NCI-H524 (cell line): ENCODE measurements around the gene PSEN2.
"Not testable (repeated sequence)": the region's sequence is repeated elsewhere in the genome, so short reads cannot be mapped to it uniquely, and the experiment has no call there.

Experiments used
- DNase-seq, 2 experiments: peaks; one replicate each; lab custom pipeline; 2025; lab: John Stamatoyannopoulos, UW

PSEN2 gene

GRCh38 chr1:226916497-226916896, 46.1 kb downstream of the PSEN2 start:
- no peak for DNase-seq

DNA sequence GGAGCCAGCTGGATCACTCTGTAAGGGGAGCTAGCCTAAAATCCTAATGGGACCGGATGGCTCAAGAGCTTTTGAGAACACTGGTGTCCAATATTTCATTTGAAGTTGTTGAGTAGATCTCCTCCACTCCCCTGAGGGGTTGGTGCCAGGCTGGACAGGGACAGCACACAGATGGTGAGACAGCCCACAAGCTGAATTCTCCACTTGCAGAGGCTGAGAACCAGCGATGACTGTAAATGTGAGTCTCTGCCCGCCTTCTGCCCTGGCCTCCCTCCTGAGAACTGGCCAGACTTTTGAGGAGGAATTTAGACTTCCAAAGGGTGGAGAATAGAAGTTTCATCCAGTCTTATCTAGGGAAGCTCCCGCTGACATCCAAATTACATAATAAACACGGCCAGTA, 49.2 kb downstream of the PSEN2 start:
- no peak for DNase-seq

DNA sequence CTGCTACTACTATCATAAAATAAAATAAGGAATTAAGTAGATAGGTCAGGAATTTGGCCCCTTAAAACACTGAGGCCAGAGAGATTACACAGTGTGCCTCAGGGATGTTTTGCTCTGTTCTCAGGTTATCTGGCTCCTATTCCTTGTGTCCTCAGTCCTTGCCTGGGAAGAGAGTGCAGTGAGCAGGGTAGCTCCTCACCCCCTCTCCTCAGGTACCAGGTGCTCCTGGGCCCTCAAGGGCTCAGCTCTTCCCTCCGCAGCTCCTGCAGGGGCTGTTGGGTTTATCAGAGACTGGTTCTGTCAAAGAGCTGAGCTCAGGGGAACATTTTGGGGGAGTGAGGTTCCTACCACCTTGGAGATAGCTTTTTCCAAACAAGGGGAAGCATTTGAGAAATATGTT, 49.6 kb downstream of the PSEN2 start:
- no peak for DNase-seq

GRCh38 chr1:226920446-226920894, 50.1 kb downstream of the PSEN2 start:
- DNase-seq, result no peak

DNA sequence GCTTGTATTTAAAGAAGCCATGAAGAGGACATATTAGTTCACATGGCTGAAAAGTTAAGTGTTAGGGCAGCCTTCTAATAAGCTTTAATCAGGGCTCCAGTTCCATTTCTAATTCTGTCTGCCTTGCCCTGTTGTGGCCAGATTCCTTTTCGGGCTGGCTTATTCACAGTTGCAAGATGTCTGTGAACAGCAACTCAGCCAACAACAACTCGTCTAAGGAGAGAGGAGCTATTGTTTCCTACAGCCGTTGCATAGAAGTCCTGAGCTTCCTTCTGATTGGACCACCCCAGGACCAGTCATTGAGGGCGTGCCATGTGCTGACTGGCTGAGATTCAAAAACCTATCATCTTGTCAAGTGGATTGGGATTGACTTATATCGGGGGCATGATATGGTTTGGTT, 51.1 kb downstream of the PSEN2 start:
- no peak for DNase-seq

GRCh38 chr1:226929260-226930111, 59.1 kb downstream of the PSEN2 start:
- DNase-seq, result not testable (repeated sequence)

GRCh38 chr1:226934483-226935237, 64.2 kb downstream of the PSEN2 start:
- DNase-seq, result no peak

DNA sequence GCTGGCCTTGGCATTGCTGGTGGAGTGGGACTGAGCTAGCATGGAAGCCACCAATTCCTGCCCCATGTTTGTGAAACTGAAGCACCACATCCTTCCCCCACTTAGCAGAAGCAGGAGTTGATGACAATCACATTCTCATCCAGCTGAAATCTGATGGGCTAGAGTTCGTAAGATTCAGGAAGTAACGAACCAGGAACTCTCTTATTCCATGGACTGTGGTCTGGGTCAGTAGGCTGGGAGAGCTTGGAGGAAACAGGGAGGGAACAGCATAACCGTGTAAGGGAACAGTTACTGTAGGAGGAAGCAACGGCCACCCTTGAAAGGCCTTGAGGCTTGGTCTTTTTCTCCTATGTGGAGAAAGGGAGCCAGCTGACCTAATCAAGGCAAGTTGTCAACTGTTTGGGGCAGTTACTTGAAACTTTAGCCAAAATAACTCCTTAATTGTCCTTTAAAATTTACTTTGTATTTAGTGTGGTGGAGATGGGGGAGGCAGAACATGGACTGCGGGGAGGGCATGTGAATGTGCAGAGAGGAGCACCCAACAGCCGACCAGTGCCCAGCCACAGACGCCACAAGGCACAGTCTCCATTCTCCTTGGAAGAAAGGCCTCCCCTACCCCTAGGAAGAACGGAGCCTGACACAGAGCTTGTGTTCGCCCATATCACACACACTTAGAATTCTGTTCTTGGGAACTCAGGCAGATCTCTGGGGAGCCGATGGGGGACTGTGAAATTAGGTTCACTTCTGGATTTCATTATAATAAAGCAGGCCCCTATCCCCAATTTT, 67.7 kb downstream of the PSEN2 start:
- no peak for DNase-seq

DNA sequence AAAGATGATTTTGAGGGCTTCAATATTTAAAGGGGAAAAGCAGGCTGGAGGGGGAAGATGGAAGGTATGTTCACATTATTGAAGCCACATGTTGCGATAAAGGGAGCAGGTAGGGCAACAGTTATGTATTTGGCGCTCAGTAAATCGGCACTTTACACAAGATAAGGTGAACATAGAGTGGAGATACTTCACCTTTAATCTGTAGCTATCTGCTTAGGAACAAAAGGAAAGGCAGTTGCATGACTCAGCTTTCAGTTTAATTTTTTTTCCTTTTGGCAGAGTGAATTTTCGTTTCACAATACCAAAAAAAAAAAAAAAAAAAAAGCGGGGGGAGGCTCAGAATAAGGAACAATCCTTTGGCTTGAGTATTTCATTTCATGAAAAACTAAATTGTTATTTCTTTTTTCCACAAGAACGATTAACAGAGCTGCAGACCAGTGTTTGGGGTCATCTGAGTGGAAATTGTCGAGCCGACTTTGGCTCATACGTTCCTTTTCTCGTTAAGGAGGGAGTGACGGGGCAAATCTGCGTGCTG, 68.6 kb downstream of the PSEN2 start:
- DNase-seq, result no peak

DNA sequence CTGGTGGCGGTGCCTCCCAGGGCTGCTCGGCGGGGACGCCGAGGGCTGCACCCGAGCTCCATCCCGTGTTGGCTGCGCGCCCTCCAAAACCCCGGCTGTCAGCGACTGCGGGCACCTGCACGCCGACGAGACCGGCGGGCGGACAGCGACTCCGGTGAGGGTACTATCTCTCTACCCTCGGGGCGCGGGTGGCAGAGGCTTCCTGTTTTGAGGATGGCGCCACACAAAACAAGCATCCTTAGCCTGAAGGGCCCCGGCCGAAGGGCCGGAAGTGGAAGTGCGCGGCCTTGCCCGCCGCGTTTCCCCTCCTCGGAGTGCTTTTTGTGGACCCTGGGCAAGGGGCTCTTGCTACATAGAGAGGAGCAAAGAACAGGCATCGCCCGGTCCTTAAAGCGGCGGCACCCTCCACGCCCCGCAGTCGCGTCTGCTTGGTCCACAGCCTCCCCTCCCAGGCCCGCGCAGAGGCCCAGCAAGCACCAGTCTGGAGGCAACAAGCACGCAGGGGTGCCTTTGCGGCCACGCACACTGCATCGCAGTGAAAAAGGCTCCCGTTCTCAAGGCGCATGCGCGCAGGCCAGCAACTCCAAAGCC, 69.1 kb downstream of the PSEN2 start:
- DNase-seq, result peak; percentile 81 to 83

GRCh38 chr1:226940029-226940805, 69.8 kb downstream of the PSEN2 start, which contains the start of gene COQ8A:
COQ8A (plus strand) TSS chr1:226940294; CDS start chr1:226961386, 21,092 bp downstream.
- peak; percentile 97 to 99 for DNase-seq

GRCh38 chr1:226940806-226941067, 70.3 kb downstream of the PSEN2 start:
- no peak for DNase-seq

- no peak for DNase-seq
Observed at GRCh38 chr1:226942392-226942791, 72.0 kb downstream of the PSEN2 start.

DNA sequence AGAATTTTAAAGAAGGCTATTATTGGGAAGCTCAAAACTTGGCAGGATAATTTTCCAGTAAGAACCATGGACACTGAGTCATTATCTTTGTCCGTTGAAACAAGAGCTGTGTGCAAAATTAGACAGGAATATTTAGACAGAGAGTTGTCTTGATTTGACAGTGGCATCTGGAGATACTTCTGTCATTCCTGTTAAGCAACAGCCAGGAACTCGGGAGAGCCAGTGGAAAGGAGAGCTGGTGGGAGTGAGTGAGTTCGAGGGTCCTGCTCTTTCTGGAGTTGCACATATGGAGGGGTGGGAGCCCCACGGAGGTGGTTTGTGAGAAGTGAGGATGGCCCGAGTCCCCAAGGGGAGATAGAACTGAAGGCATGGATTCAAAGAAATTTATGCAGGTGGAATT, 72.7 kb downstream of the PSEN2 start:
- no peak for DNase-seq

DNA sequence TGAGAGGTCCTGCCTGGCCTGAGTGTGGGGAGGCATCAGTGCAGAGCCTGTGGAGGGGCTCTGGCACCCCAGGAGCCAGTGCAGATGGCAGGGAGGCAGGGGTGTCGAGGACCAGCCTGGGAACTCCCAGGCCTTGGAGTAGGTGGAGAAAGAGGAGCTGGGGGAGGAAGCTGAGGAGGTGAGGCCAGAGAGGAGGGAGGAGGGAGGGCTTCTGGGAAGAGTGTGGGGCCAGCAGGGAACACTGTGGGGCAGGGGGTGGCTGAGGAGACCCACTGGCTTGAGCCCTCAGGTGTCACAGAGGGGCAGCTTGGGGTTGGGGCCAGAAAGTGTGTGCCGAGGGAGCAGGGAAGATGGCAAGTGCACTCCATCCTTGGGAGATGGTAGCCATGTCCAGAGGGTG, 73.5 kb downstream of the PSEN2 start:
- no peak for DNase-seq

DNA sequence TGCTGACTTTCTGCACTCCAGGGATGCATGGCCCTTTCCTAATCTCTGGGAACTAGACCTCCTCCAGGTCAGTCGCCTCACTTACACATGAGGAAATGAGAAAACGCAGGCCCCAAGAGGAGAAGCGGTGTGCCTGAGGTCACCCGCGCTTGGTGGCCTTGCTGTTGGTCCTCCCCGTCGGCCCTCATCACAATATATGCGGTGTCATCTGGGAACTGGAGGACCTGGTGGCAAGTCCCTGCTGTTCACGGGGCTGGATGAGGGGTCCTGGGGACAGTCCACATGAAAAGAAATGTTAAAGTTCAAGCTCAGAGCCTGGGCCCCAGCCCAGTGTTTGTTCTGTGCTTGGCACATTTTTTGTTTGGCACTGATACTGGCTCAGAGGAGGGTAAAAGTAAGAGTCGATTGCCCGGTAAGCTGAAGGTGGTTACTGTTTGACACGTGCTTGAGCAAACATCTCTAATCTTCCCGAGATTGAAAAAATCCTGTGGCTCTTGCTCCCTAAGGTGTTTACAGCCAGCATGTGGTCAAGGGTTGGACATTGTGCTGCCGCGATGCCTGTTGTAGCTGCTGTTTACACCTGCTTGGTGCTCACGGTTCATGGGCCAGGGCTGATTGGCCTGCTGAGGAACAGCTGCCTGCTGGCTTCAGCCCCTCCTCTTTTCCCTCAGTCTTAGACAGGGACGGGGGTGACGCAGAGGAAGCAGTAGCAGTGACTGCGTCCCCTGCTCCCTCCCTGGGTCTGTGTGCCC, 74.9 kb downstream of the PSEN2 start:
- peak in 1 of 2 experiments; percentile 31 for DNase-seq
